IMR-90 (cell line): ENCODE measurements around the gene AP3S1. TPM values are rescaled to one million over a fixed set of nuclear protein-coding genes. Genes with fewer than 3 reads are reported as not detected.
A peak's percentile ranks its signal among the peaks of the same experiment; 100 is the strongest.

Experiments
- ATAC-seq: fragments of 200-7000 bp; cut with Tn5 transposase; 2 replicates; pipeline ENCODE4 v1.9.1; 2020; ENCODE audit warnings: low read depth, mild to moderate bottlenecking, moderate library complexity
- Bru-seq: library from RNA; stranded (reverse); fragments of 400-500 nt; gene quantifications from one replicate; lab custom pipeline; 2021; lab: Mats Ljungman, UMichigan
- BruChase-seq, 2 experiments: library from RNA; stranded (reverse); fragments of 400-500 nt; gene quantifications; one replicate each; lab custom pipeline; 2021; lab: Mats Ljungman, UMichigan
- BruUV-seq: library from RNA; stranded (reverse); fragments of 400-500 nt; replicated peaks from 2 replicates; lab custom pipeline; 2021; lab: Mats Ljungman, UMichigan
- CTCF ChIA-PET: fragments of 300-600 bp; formaldehyde crosslinking; extraction: SDS; loops from one replicate; lab custom pipeline; 2021; ENCODE audit warnings: antibody characterized with exemption; lab: Yijun Ruan, JAX
- POLR2A ChIA-PET: fragments of 300-600 bp; sonication (Branson Sonifier 250); formaldehyde crosslinking; loops from one replicate; lab custom pipeline; 2022; ENCODE audit warnings: antibody characterized with exemption; ENCODE audit not compliant: unreplicated experiment; lab: Charles Lee
- DNase-seq: peaks from one replicate; pipeline ENCODE4 v3.0.0; 2013
- H2AFZ ChIP-seq: replicated peaks from 2 replicates; pipeline ENCODE3; 2013; ENCODE audit warnings: low read length, mild to moderate bottlenecking; ENCODE audit not compliant: poor library complexity
- H2AK5ac ChIP-seq: 2 replicates; pipeline ENCODE4 v1.6.1; 2013; ENCODE audit warnings: low read depth, low read length, inconsistent platforms
- H2AK9ac ChIP-seq: replicated peaks from 2 replicates; pipeline ENCODE3; 2013; ENCODE audit warnings: mild to moderate bottlenecking, low read depth, low read length, moderate library complexity; ENCODE audit not compliant: poor library complexity
- H2BK120ac ChIP-seq: 2 replicates; pipeline ENCODE4 v1.6.1; 2013; ENCODE audit warnings: low read depth, low read length, inconsistent platforms
- H2BK15ac ChIP-seq: 3 replicates; pipeline ENCODE4 v1.6.1; 2013; ENCODE audit warnings: low read depth, low read length, inconsistent platforms
- H2BK20ac ChIP-seq: 2 replicates; pipeline ENCODE4 v1.6.1; 2013; ENCODE audit warnings: low read depth, mild to moderate bottlenecking, inconsistent platforms, low read length, moderate library complexity
- H2BK5ac ChIP-seq: 2 replicates; pipeline ENCODE4 v1.6.1; 2013; ENCODE audit warnings: mild to moderate bottlenecking, low read depth, low read length, inconsistent platforms; ENCODE audit not compliant: poor library complexity, severe bottlenecking
- H3K14ac ChIP-seq: replicated peaks from 2 replicates; pipeline ENCODE4 v1.6.1; 2013; ENCODE audit warnings: low read depth, low read length, inconsistent platforms
- H3K18ac ChIP-seq: 2 replicates; pipeline ENCODE4 v1.6.1; 2013; ENCODE audit warnings: low read depth, low read length, control low read depth
- H3K23ac ChIP-seq: 2 replicates; pipeline ENCODE4 v1.6.1; 2013; ENCODE audit warnings: low read depth, low read length, inconsistent platforms
- H3K27ac ChIP-seq: 2 replicates; pipeline ENCODE4 v1.5.1; 2013; ENCODE audit warnings: mild to moderate bottlenecking, control low read depth, low read length; ENCODE audit not compliant: insufficient read depth
- H3K27me3 ChIP-seq: 2 replicates; pipeline ENCODE4 v1.6.1; 2013; ENCODE audit warnings: low read length; ENCODE audit not compliant: control insufficient read depth, insufficient read depth
- H3K36me3 ChIP-seq: 2 replicates; pipeline ENCODE4 v1.6.1; 2013; ENCODE audit warnings: low read length, mixed read lengths; ENCODE audit not compliant: control insufficient read depth, insufficient read depth
- H3K4ac ChIP-seq: 2 replicates; pipeline ENCODE4 v1.6.1; 2013; ENCODE audit warnings: low read depth, low read length, inconsistent platforms
- H3K4me1 ChIP-seq: 2 replicates; pipeline ENCODE4 v1.6.1; 2013; ENCODE audit warnings: low read length, mixed read lengths; ENCODE audit not compliant: control insufficient read depth, insufficient read depth
- H3K4me2 ChIP-seq: 2 replicates; pipeline ENCODE4 v1.6.1; 2013; ENCODE audit warnings: low read depth, mild to moderate bottlenecking, control low read depth, low read length, moderate library complexity
- H3K4me3 ChIP-seq: 2 replicates; pipeline ENCODE4 v1.5.1; 2013; ENCODE audit warnings: low read depth, mild to moderate bottlenecking, control low read depth, low read length, moderate library complexity; ENCODE audit not compliant: insufficient read depth
- H3K56ac ChIP-seq: 2 replicates; pipeline ENCODE4 v1.6.1; 2013; ENCODE audit warnings: low read length, inconsistent platforms; ENCODE audit not compliant: insufficient read depth; ENCODE audit errors: extremely low read depth
- H3K79me1 ChIP-seq, 2 experiments: 2 replicates each; pipeline ENCODE4 v1.6.1; 2013; ENCODE audit warnings: low read length in 2 of 2, inconsistent platforms in 1 of 2, low read depth in 1 of 2
- H3K9ac ChIP-seq: 2 replicates; pipeline ENCODE4 v1.6.1; 2013; ENCODE audit warnings: low read depth, low read length, control low read depth
- H3K9me1 ChIP-seq: 2 replicates; pipeline ENCODE4 v1.6.1; 2013; ENCODE audit warnings: low read length, inconsistent platforms; ENCODE audit not compliant: insufficient read depth
- H3K9me3 ChIP-seq: 2 replicates; pipeline ENCODE4 v1.6.1; 2013; ENCODE audit warnings: low read length; ENCODE audit not compliant: control insufficient read depth, insufficient read depth
- H4K20me1 ChIP-seq: 2 replicates; pipeline ENCODE4 v1.6.1; 2013; ENCODE audit warnings: low read length, inconsistent platforms; ENCODE audit not compliant: insufficient read depth
- H4K5ac ChIP-seq: 2 replicates; pipeline ENCODE4 v1.6.1; 2013; ENCODE audit warnings: mild to moderate bottlenecking, low read depth, low read length, control low read depth
- H4K8ac ChIP-seq, 2 experiments: 2 replicates each; pipeline ENCODE4 v1.6.1; 2013; ENCODE audit warnings: low read depth in 2 of 2, low read length in 2 of 2, control low read depth in 1 of 2, inconsistent platforms in 1 of 2
- H4K91ac ChIP-seq: 2 replicates; pipeline ENCODE4 v1.6.1; 2013; ENCODE audit warnings: low read depth, low read length, inconsistent platforms; ENCODE audit not compliant: insufficient read depth
- BHLHE40 ChIP-seq: fragments of 150-350 bp; IDR thresholded peaks from 2 replicates; pipeline ENCODE4 v1.6.1; 2016; ENCODE audit warnings: mild to moderate bottlenecking, low read depth, low read length
- CEBPB ChIP-seq: IDR thresholded peaks from 2 replicates; pipeline ENCODE4 v1.6.1; 2012; ENCODE audit warnings: low read depth, low read length, improper control_type of control experiment
- CHD1 ChIP-seq: IDR thresholded peaks from 2 replicates; pipeline ENCODE4 v1.6.1; 2012; ENCODE audit warnings: low read depth, low read length, improper control_type of control experiment
- CTCF ChIP-seq: conservative IDR thresholded peaks from 2 replicates; pipeline ENCODE4 v1.5.1; 2012; ENCODE audit warnings: mild to moderate bottlenecking, low read depth, low read length, improper control_type of control experiment
- ELK1 ChIP-seq: fragments of 150-350 bp; IDR thresholded peaks from 2 replicates; pipeline ENCODE4 v1.6.1; 2016; ENCODE audit warnings: low read depth, mild to moderate bottlenecking, low read length, moderate library complexity, borderline replicate concordance
- FOS ChIP-seq: fragments of 150-350 bp; IDR thresholded peaks from 2 replicates; pipeline ENCODE4 v1.6.1; 2016; ENCODE audit warnings: low read depth, low read length
- MAZ ChIP-seq: IDR thresholded peaks from 2 replicates; pipeline ENCODE4 v1.6.1; 2012; ENCODE audit warnings: low read depth, mild to moderate bottlenecking, low read length, improper control_type of control experiment, moderate library complexity, borderline replicate concordance
- MXI1 ChIP-seq: IDR thresholded peaks from 2 replicates; pipeline ENCODE4 v1.6.1; 2012; ENCODE audit warnings: low read depth, mild to moderate bottlenecking, low read length, moderate library complexity, borderline replicate concordance
- NFE2L2 ChIP-seq: fragments of 150-350 bp; IDR thresholded peaks from 2 replicates; pipeline ENCODE4 v1.6.1; 2016; ENCODE audit warnings: low read depth, mild to moderate bottlenecking, low read length
- POLR2A ChIP-seq: IDR thresholded peaks from 2 replicates; pipeline ENCODE4 v1.6.1; 2012; ENCODE audit warnings: mild to moderate bottlenecking, low read depth, low read length
- SMC3 ChIP-seq: fragments of 150-350 bp; IDR thresholded peaks from 2 replicates; pipeline ENCODE4 v1.6.1; 2016; ENCODE audit warnings: low read depth, mild to moderate bottlenecking, antibody characterized with exemption, low read length, moderate library complexity
- WGBS, 2 experiments: methylation state at CpG; one replicate each; pipeline versions ENCODE4 v1.1.5 to v1.1.7; 2013; ENCODE audit warnings: missing lambda C conversion rate in 2 of 2; ENCODE audit not compliant: insufficient read length in 1 of 2; ENCODE audit errors: extremely low coverage in 2 of 2; 5-methylcytosine and 5-hydroxymethylcytosine counted together
- dilution Hi-C: fragments of 300-500 bp; cut with HindIII; formaldehyde crosslinking; loops from one replicate; pipeline ENCODE4 v1.14.3; 2018; ENCODE audit warnings: low sequenced_read_pairs; ENCODE audit not compliant: unreplicated experiment
- in situ Hi-C: fragments of 300-500 bp; cut with MboI; formaldehyde crosslinking; loops from 3 replicates; pipeline ENCODE4 v1.14.3; 2019; ENCODE audit warnings: low sequenced_read_pairs, inconsistent platforms, mixed read lengths
- intact Hi-C: fragments of 100-400 bp; cut with micrococcal nuclease; formaldehyde crosslinking; loops from 2 replicates; pipeline ENCODE4 v1.10.0; 2022
- long read RNA-seq: library from polyadenylated mRNA; unstranded; transcript quantifications from one replicate; pipeline ENCODE4 v2.0.0, GENCODE V29; 2021; ENCODE audit not compliant: unreplicated experiment
- polyA plus RNA-seq, 3 experiments: library from polyadenylated mRNA; depleted of rRNA; stranded (reverse); fragments of >200 nt; gene quantifications; 2 replicates each; pipeline ENCODE4 v1.2.3, GENCODE V29; 2012; ENCODE audit warnings: low replicate concordance in 1 of 3
- total RNA-seq: library from RNA; depleted of rRNA; stranded (reverse); fragments of >200 nt; gene quantifications from 2 replicates; pipeline ENCODE4 v1.2.3, GENCODE V29; 2012; rRNA removed

Gene AP3S1
- total RNA-seq (21.9 and 93.9 TPM in 2 replicates), polyA plus RNA-seq (2012; rRNA removed) (52.8 and 73.1 TPM in 2 replicates), Bru-seq, nascent RNA (percentile 83 among the genes with signal in this experiment), BruChase-seq, experiment 1, labeled RNA remaining after a 6-hour chase (percentile 62 among the genes with signal in this experiment), BruChase-seq, experiment 2, labeled RNA remaining after a 2-hour chase (percentile 73 among the genes with signal in this experiment)
- polyA plus RNA-seq (2012; cell fraction: cytosol; rRNA removed) = 9.1 and 56.1 TPM in 2 replicates
- polyA plus RNA-seq (2012; cell fraction: nucleus; rRNA removed; ENCODE audit: low replicate concordance) = 2.9 and 13.2 TPM in 2 replicates
- long read RNA-seq, transcript AP3S1-201 (6 exons, 1,730 nt) = major isoform, 150 of 175 reads
- long read RNA-seq, partial matches to known transcripts = 3 of 175 reads
- long read RNA-seq, other reads (novel, unspliced or antisense) = 20 of 175 reads

DNA sequence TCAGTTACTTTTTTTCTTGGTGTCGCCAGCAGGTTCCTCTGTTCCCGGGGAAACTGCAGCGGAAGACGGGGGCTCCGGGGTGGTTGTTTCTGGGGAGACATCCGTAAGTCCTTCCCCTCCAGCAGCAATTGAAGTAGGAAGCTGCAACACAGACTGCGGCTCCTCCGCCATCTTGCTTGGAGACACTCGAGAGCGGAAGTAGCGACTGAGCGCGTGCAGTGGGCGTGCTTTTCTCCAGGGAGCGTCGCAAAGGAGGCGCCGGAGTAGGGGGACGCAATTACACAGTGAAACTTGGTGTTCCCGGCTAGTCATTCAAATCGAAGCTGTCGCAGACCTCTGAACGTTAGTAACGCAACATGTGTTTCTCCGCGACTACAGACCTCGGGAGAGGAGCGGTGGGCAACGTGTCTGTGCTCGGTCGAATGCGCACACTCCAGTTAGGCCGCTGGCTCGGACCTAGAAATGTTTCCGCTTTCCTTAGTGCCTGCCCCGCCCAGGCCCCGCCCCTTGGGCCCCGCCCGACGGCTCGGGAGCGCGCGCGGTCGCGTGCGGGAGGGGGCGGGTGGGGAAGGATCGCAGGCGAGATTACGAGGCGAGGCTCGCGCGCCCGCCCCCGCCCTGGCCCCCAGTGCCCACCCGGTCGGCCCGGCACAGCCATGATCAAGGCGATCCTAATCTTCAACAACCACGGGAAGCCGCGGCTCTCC lies at the start of gene AP3S1, which contains the start of gene ATG12:
Gene AP3S1 (plus strand): TSS at position 554 of the 707 bp plus-strand sequence. CDS start 103 bp downstream, at position 657.
Gene ATG12 (minus strand): TSS at position 184 of the 707 bp plus-strand sequence. CDS start 13 bp downstream, at position 171.
- Histone ChIP-seq H2BK15ac (peak within 1 kb of the TSS; percentile 100; the same call in 2 of the 3 replicates), H3K14ac (peak within 1 kb of the TSS; percentile 100), H3K9ac (peak within 1 kb of the TSS; percentile 99), H3K27ac (peak within 1 kb of the TSS; percentile 99), H3K27me3 (no peaks in the 10 kb centered on the region), H4K20me1 (peaks cover 38% of the 10 kb centered on the region), H3K18ac (peak within 1 kb of the TSS; percentile 100), H2AK9ac (peak within 1 kb of the TSS; percentile 90), H2AK5ac (peak within 1 kb of the TSS; percentile 54; the same call in 1 of the 2 replicates), H2AFZ (peak within 1 kb of the TSS; percentile 100), H3K9me3 (no peaks in the 10 kb centered on the region), H2BK5ac (peak within 1 kb of the TSS; percentile 98), H3K23ac (peak within 1 kb of the TSS; percentile 100), H4K8ac (peak within 1 kb of the TSS; percentile 91 to 100), H3K56ac (peak within 1 kb of the TSS; percentile 97), H2BK20ac (peak within 1 kb of the TSS; percentile 97), H3K4me1 (peaks cover 5% of the 10 kb centered on the region), H4K5ac (peak within 1 kb of the TSS; percentile 99), H3K36me3 (peaks cover 2% of the 10 kb centered on the region; the same call in 1 of the 2 replicates), H3K4me2 (peak within 1 kb of the TSS; percentile 98), H2BK120ac (peak within 1 kb of the TSS; percentile 100), H3K79me1 (peaks cover 9 to 34% of the 10 kb centered on the region in 2 experiments), H3K4me3 (peak within 1 kb of the TSS; percentile 82), H4K91ac (peak within 1 kb of the TSS; percentile 100), H3K4ac (peak within 1 kb of the TSS; percentile 100), H3K9me1 (peaks cover 2% of the 10 kb centered on the region; the same call in 1 of the 2 replicates)
- 10% methylated on average over 26 of the region's 65 CpGs; no CpG with 5 or more reads in 1 of the 2 experiments for WGBS, 2 experiments
- ATAC-seq (peak; percentile 89), DNase-seq (peak; percentile 91)
- no TSS peak for BruUV-seq
- dilution Hi-C loops (no loop called here), intact Hi-C loops (loop anchor here (2.0 to 5.0 kb wide), 4 partner anchors 137 to 544 kb away; partner anchors contain the start of genes ARL14EPL and CCDC112), in situ Hi-C loops (loop anchor here (25.0 kb wide), 1 partner anchor 554 kb away; the partner anchor contains the start of gene CCDC112)
- ChIA-PET POLR2A (interaction anchor here (0.6 to 0.7 kb wide), 2 partner anchors 213 to 217 kb away, joined by 4 to 6 read pairs; no protein-coding TSS in a partner anchor), CTCF (interaction anchor here (1.3 kb wide), 1 partner anchor 10 kb away, joined by 4 read pairs; no protein-coding TSS in a partner anchor)
- TF ChIP-seq ELK1 (no peak), NFE2L2 (no peak), SMC3 (0 out of 2 replicates have a peak, but pooled peaks have one; percentile 3), MAZ (peak; percentile 60; the same call in 1 of the 2 replicates), CHD1 (no peak), POLR2A (peak; percentile 91), CTCF (no peak), CEBPB (peak; percentile 7; the same call in 1 of the 2 replicates), BHLHE40 (peak; percentile 89), MXI1 (peak; percentile 89; the same call in 1 of the 2 replicates), FOS (no peak)
